GM12891 (cell line): Measurements from ENCODE around the gene OTUD4.

Experiments used
- PAX5 ChIP-seq: IDR thresholded peaks from 2 replicates; pipeline ENCODE4 v1.6.1; 2011; ENCODE audit warnings: low read length, moderate library complexity, mild to moderate bottlenecking; ENCODE audit not compliant: insufficient read depth, severe bottlenecking
- POLR2A ChIP-seq: IDR thresholded peaks from 2 replicates; pipeline ENCODE4 v1.6.1; 2011; ENCODE audit warnings: low read depth, low read length, control low read depth
- POLR2AphosphoS5 ChIP-seq: IDR thresholded peaks from 2 replicates; pipeline ENCODE4 v1.6.1; 2011; ENCODE audit warnings: low read depth, low read length, control low read depth
- POU2F2 ChIP-seq: IDR thresholded peaks from 2 replicates; pipeline ENCODE4 v1.6.1; 2011; ENCODE audit warnings: low read depth, mild to moderate bottlenecking, control low read depth, low read length, moderate library complexity
- SPI1 ChIP-seq: IDR thresholded peaks from 2 replicates; pipeline ENCODE4 v1.6.1; 2011; ENCODE audit warnings: low read depth, low read length, control low read depth
- TAF1 ChIP-seq: IDR thresholded peaks from 2 replicates; pipeline ENCODE4 v1.6.1; 2011; ENCODE audit warnings: low read depth, low read length, control low read depth

DNA sequence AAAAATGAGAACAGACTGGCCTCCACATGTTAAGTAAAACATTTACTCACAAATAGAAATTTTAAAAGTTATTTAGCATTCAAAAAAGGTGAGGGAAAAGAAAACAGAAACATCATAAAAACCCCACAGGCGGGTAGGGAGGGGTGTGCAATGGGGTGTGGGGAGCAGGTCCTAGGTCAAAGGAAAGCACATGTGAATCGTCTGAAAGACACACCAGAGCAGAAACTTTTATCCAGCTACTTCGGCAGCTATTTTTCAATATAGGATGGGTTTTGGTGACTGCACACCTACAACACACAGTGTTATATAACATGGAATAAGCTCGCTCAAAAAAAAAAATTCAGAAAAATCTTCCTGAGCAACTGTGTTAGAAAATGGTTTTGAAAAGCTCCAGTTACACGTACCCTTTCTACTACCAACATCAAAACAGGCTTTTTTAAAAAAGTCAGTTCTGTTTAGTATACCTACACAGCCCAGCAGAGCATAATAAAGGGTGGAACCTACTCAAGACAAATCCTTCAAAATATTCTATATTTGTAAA, 1.6 kb downstream of the OTUD4 start:
- no peak for TF ChIP-seq POLR2AphosphoS5
- TF ChIP-seq TAF1, result no peak
- TF ChIP-seq POLR2A, result no peak
- no peak for TF ChIP-seq PAX5
- TF ChIP-seq SPI1, result no peak
- no peak for TF ChIP-seq POU2F2
